Tibial nerve (tissue), 4 donors: ENCODE results near the gene OR52E5. TPM values are rescaled to one million over a fixed set of nuclear protein-coding genes. Genes with fewer than 3 reads are reported as not detected.

ENCODE experiments used
- DNase-seq, 2 donors: peaks; one replicate each; pipeline ENCODE4 v3.0.0-alpha.2; 2019; ENCODE audit warnings: low spot score in 2 of 2
- H3K27ac ChIP-seq, 4 donors: fragments of 200-600 bp; sonication (generic) in 3 of 4; one replicate each; pipeline ENCODE4 v1.5.1; 2017 to 2019; ENCODE audit warnings: mild to moderate bottlenecking in 1 of 4
- H3K27me3 ChIP-seq, 2 donors: fragments of 200-600 bp; sonication (generic) in 1 of 2; one replicate each; pipeline versions ENCODE4 v1.5.1 to v1.6.0; 2017 to 2019
- H3K36me3 ChIP-seq, 3 donors: fragments of 200-600 bp; sonication (generic); one replicate each; pipeline ENCODE4 v1.5.1; 2018 to 2019
- H3K4me1 ChIP-seq, 4 donors: fragments of 200-600 bp; sonication (generic) in 3 of 4; one replicate each; pipeline ENCODE4 v1.5.1; 2017 to 2019
- H3K4me3 ChIP-seq, 4 donors: fragments of 200-600 bp; sonication (generic) in 3 of 4; one replicate each; pipeline ENCODE4 v1.5.1; 2017 to 2019; ENCODE audit warnings: mild to moderate bottlenecking in 1 of 4, moderate library complexity in 1 of 4
- H3K9me3 ChIP-seq, 4 donors: fragments of 200-600 bp; sonication (generic) in 3 of 4; one replicate each; pipeline ENCODE4 v1.5.1; 2017 to 2019
- CTCF ChIP-seq, 5 experiments: fragments of 200-600 bp in 3 of 5; fragments of 450-650 bp in 2 of 5; sonication (generic) in 3 of 5; IDR thresholded peaks; one replicate each; pipeline ENCODE4 v1.5.1; 2016 to 2019; ENCODE audit warnings: antibody characterized with exemption in 5 of 5, mild to moderate bottlenecking in 3 of 5, moderate library complexity in 2 of 5
- EP300 ChIP-seq, 2 donors: sonication (generic); formaldehyde crosslinking; IDR thresholded peaks; one replicate each; pipeline ENCODE4 v1.6.1; 2017; ENCODE audit warnings: antibody characterized with exemption in 2 of 2, mild to moderate bottlenecking in 1 of 2
- POLR2A ChIP-seq, 2 donors: fragments of 450-650 bp; IDR thresholded peaks; one replicate each; pipeline ENCODE4 v1.6.1; 2017; ENCODE audit warnings: antibody characterized with exemption in 2 of 2, mild to moderate bottlenecking in 2 of 2, moderate library complexity in 2 of 2
- WGBS, 2 donors: methylation state at CpG; one replicate each; pipeline ENCODE4 v1.1.5; 2018; 5-methylcytosine and 5-hydroxymethylcytosine counted together
- total RNA-seq, 4 donors: library from RNA; depleted of rRNA; stranded (reverse); fragments of >200 nt; gene quantifications; one replicate each; pipeline ENCODE4 v1.1.0, GENCODE V29; 2016

Gene OR52E5
- total RNA-seq, 4 donors from 2014 or later = not detected

DNA sequence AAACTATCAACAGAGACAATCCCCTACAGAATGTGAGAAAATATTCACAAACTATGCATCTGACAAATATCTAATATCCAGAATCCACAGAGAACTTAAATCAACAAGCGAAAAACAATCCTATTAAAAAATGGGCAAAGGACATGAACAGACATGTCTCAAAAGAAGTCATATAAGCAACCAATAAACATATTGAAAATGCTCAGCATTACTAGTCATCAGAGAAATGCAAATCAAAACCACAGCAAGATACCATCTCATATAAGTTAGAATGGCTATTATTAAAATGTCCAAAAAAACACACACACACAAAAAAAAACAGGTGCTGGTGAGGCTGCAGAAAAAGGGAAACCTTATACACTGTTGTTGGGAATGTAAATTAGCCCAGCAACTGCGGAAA, 27.2 kb upstream of the OR52E5 start:
- Histone ChIP-seq H3K9me3 (peaks cover 0 to 6% (median 0%) of the 10 kb centered on the region in 4 donors), H3K27me3 (no peaks in the 10 kb centered on the region), H3K27ac (no peak overlapping the region), H3K4me3 (no peak overlapping the region), H3K4me1 (no peaks in the 10 kb centered on the region), H3K36me3 (no peaks in the 10 kb centered on the region)
- WGBS, 2 donors = 78 to 96% methylated on average over 2 of the region's 2 CpGs
- DNase-seq = no peak
- TF ChIP-seq EP300 (IDR thresholded peaks at IDR 0.05) (no peak), CTCF (IDR thresholded peaks at IDR 0.05) (no peak), POLR2A (IDR thresholded peaks at IDR 0.05) (no peak)

- Histone ChIP-seq H3K27ac (no peak overlapping the region), H3K36me3 (no peaks in the 10 kb centered on the region), H3K9me3 (no peaks in the 10 kb centered on the region), H3K4me3 (no peak overlapping the region), H3K4me1 (no peaks in the 10 kb centered on the region), H3K27me3 (no peaks in the 10 kb centered on the region)
- WGBS, 2 donors = 50 to 51% methylated on average over 2 of the region's 2 CpGs
- no peak for TF ChIP-seq POLR2A (IDR thresholded peaks at IDR 0.05)
- no peak for TF ChIP-seq EP300 (IDR thresholded peaks at IDR 0.05)
- no peak for TF ChIP-seq CTCF (IDR thresholded peaks at IDR 0.05)
- no peak for DNase-seq
These were observed 14.4 kb upstream of the OR52E5 start for GRCh38 chr11:5878564-5878963.

GRCh38 chr11:5880329-5880728, 12.7 kb upstream of the OR52E5 start, which contains the start of gene OR52E4:
TSS of gene OR52E4 (plus strand) at chr11:5880629. CDS start at chr11:5884293, 3,664 bp downstream.
- H3K36me3 ChIP-seq = no peaks in the 10 kb centered on the region
- no peaks in the 10 kb centered on the region for H3K27me3 ChIP-seq
- no peaks in the 10 kb centered on the region for H3K4me1 ChIP-seq
- H3K27ac ChIP-seq = no peak within 1 kb of the TSS
- no peak within 1 kb of the TSS for H3K4me3 ChIP-seq
- DNase-seq = no peak
- H3K9me3 ChIP-seq = no peaks in the 10 kb centered on the region
- 72 to 76% methylated on average over 4 of the region's 4 CpGs for WGBS, 2 donors
- TF ChIP-seq POLR2A (IDR thresholded peaks at IDR 0.05) (no peak), EP300 (IDR thresholded peaks at IDR 0.05) (no peak), CTCF (IDR thresholded peaks at IDR 0.05) (no peak)

DNA sequence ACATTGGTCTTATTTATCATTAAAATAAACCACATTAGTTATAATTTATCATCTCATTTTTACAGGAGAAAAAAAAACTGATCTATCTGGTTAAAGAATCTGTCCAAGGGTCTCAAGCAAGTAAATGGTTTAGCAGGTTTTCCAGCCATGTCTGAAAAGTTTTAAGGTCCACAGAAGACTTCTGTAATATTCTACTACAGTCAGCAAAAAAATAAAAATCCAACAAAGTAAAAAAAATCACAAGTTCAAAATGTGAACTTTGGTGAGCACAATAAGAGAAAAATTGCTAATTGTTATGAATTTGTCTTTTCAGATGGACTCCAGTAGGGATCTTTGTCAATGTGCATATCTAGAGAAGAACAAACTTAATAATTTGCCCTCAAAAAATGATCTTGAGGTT, 11.3 kb upstream of the OR52E5 start:
- no peak overlapping the region for H3K4me3 ChIP-seq
- H3K27ac ChIP-seq = no peak overlapping the region
- DNase-seq = no peak
- TF ChIP-seq EP300 (IDR thresholded peaks at IDR 0.05) (no peak), CTCF (IDR thresholded peaks at IDR 0.05) (no peak), POLR2A (IDR thresholded peaks at IDR 0.05) (no peak)
- H3K4me1 ChIP-seq = no peaks in the 10 kb centered on the region
- H3K27me3 ChIP-seq = no peaks in the 10 kb centered on the region
- H3K36me3 ChIP-seq = no peaks in the 10 kb centered on the region
- H3K9me3 ChIP-seq = no peaks in the 10 kb centered on the region

- Histone ChIP-seq H3K27me3 (no peaks in the 10 kb centered on the region), H3K4me3 (no peak overlapping the region), H3K9me3 (no peaks in the 10 kb centered on the region), H3K4me1 (no peaks in the 10 kb centered on the region), H3K36me3 (no peaks in the 10 kb centered on the region), H3K27ac (no peak overlapping the region)
- no peak for DNase-seq
- 70 to 72% methylated on average over 3 of the region's 3 CpGs for WGBS, 2 donors
- no peak for TF ChIP-seq POLR2A (IDR thresholded peaks at IDR 0.05)
- no peak for TF ChIP-seq EP300 (IDR thresholded peaks at IDR 0.05)
- no peak for TF ChIP-seq CTCF (IDR thresholded peaks at IDR 0.05)
These were observed 5.8 kb upstream of the OR52E5 start for GRCh38 chr11:5887172-5887571.
